CD4-positive, alpha-beta T cell treated with Interleukin-15 for 4 hours (primary cell): ENCODE results near the gene UGT2B11.
A peak's percentile ranks its signal among the peaks of the same experiment; 100 is the strongest.
"Not testable (repeated sequence)": the region's sequence is repeated elsewhere in the genome, so short reads cannot be mapped to it uniquely, and the experiment has no call there.

ENCODE experiments used
- DNase-seq: peaks from one replicate; pipeline ENCODE4 v3.0.0-alpha.2; 2020; ENCODE audit warnings: low spot score

UGT2B11 gene

DNA sequence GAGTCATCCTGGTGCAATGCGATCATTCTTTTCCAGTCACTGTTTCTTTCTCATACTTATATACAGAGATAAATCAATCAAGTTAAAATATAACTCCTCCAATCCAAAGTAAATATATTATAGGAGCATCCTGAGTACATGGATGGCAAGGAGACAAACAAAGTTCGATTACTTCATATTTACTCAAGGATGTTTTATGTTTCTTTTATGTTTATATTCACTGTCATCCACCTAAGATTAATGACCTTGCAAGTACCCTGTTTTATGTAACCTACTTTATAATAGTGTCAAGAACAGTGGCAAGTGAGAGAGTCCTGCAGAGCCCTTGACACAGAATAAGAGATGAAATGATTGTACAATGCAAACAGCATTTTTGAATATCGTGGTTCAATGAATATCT is at the start of gene UGT2B11:
Gene UGT2B11, minus strand, starts transcription at position 33 of the 400 bp plus-strand sequence. Its CDS starts 26 bp downstream, at position 7.
- no peak for DNase-seq

DNA sequence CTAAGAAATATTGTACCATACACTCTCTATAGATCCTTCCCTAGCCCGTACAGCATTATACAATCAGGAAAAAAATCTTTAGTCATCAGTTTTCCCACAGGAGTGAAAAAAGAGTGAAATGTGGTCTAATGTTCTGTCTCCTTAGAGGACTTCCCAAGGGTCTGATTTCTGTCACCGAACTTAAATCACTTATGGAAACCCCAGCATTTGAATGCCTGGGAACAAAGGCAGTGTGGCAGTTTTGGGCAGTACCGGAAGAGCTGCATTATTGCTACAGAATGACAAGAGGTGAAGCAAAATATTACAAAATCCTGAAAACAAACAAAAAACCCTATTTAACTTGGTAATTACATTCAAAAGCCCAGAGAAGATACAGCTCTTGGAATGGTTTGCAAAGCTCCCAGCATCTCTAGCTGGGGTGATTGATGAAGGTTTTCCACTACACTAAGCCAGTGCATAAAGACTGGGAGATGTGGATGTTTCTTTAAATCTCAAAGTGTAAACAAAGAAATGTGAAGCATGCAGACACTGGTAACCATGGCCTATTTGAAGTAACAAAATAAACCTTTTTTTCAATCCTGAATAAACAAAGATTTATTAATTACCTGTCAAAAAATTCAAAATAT is 38.7 kb upstream of the UGT2B11 start:
- DNase-seq = not testable (repeated sequence)

DNA sequence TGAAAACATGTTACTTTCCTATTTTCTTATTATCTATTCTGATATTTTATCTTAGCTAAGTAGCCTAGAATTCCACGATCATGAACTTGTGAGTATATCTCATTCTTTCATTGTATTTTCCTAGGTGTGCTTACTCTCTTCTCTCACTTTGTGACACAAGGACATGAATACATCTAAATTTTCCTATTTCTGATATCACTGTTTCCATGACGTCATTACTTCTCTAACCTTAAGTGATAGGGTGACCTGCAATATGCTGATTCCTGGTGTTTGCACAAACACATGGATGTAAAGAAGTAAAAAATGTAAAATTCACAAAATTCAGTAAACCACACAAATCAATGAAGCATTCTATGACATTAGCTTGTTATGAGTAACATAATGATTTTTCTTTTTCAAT is 36.3 kb upstream of the UGT2B11 start:
- DNase-seq = not testable (repeated sequence)

DNA sequence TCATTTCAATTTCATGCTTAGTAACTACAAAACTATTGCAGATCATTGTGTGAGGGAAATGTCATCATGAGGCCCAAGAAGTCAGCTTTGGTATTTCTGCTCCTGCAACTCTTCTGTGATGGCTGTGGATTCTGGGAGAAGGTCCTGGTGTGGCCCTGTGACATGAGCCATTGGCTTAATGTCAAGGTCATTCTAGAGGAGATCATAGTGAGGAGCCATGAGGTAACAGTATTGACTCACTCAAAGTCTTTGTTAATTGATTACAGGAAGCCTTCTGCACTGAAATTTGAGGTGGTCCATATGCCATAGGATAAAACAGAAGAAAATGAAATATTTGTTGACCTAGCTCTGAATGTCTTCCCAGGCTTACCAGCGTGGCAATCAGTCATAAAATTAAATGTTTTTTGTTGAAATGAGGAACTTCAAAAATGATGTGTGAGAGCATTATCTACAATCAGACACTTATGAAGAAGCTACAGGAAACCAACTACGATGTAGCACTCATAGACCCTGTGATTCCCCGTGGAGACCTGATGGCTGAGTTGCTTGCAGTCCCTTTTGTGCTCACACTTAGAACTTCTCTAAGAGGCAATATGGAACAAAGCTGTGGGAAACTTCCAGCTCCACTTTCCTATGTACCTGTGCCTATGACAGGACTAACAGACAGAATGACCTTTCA is 28.2 kb upstream of the UGT2B11 start:
- not testable (repeated sequence) for DNase-seq

DNA sequence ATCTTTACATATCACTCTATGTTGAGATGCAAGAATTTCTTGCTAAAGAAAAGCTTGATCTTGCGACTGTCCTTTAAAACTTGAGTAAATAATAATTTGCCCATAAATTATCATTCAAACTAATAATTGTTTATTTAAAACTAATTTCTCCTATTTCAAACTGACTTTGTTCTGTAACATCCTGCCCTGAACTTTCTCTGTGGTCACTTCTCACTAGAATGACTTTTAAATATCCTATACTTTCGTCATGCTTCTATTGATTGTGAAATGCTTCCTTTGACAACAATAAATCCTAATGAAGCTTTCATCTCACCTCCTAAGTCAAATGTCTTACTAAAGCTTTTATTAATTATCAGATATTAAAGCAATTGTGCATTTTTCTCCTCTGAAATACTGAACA is 27.2 kb upstream of the UGT2B11 start:
- not testable (repeated sequence) for DNase-seq

DNA sequence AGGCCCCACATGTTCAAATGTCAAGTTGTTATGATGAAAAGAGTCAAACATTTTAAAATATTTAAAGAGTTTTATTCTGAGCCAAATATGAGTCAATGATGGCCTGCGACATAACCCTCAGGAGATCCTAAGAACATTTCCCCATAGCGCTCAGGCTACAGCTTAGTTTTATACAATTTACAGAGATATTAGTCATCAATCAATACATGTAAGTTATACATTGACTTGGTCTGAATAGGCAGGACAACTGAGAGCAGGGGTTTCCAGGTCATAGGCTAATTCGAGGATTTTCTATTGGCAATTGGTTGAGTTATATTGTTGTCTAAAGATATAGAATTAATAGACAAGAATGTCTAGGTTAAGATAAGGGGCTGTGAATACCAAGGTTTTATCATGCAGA is 26.2 kb upstream of the UGT2B11 start:
- DNase-seq = not testable (repeated sequence)

DNA sequence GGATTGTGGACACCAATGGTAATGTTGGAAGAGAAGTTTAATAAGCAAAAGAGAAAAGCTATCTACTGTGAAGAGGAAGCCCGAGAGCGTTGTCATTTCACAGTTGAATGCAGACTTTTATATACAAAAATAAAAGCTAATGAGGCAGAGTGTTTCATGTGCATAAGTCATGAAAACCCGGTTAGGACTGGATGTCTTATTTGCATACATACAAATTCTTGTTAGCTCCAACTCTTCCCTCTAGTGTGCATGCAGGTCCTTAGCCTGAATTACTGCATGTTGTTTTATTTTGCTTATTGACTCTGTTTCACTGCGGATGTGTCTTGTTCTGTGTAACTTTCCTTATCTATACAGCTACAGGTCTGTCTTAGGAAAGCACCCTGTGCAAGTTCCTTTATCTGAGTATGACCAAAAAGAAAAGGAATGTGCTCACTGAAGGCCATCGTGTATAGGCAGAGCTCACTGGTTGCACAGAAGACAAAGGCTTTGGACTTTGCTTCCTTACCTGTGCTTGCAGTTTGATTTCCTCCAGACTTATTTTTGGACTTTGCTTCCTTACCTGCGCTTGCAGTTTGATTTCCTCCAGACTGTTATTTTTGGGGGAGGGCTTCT is 25.1 kb upstream of the UGT2B11 start:
- DNase-seq = no peak

DNA sequence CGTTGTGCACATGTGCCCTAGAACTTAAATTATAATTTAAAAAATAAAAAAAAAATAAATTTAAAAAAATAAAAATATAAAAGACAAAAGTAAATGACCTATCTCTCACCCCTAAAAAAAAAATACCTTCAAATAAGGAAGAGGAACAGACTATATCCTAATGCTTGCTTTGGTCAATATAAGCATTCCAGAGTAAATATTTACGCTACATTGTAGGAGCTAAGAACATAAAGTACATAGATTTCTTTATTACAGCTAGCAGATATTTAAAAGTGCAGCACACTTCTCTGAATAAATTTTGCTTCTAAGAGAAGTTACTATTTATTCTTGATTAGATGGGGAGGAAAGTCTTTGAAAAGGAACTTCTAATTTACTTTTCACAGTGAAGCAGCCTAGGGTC is 24.5 kb upstream of the UGT2B11 start:
- DNase-seq = no peak

DNA sequence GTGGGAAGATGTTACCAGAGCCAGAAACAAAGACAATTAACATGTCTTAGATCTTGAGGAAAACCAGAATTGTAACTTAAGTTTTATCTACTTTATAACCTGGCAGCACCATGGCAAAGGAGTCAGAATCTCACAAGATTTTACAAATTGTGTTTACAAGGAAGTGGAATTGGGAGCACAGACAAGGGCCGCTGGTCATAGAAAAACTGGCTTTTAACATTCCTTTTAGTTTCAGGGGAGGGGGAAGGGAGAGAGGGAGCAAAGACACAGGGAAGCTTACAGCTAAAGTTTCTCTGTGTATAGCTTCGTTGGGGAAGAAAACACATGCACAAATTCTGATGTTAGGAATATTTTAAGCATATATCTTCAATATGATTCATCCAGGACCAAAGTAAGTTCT is 10.3 kb upstream of the UGT2B11 start:
- DNase-seq = no peak

DNA sequence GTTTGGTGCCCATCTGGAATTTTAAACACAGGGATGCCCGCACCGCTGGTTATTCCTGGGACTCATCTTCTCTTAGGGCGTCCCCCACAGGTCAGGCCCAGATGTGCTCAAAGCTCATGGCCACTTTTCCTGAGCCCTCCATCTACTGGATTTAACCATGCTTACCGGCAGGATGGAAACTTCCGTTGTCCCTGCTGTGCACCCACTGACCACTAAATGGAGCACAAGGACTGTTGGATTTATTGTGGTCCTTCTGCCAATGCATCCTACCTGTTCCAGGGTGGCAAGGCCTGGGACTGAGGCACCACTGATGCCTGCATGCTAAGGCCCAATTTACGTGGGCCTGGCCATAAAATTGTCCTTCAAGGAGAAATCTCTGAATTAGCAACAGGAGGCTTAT is 8.7 kb upstream of the UGT2B11 start:
- DNase-seq = not testable (repeated sequence)

DNA sequence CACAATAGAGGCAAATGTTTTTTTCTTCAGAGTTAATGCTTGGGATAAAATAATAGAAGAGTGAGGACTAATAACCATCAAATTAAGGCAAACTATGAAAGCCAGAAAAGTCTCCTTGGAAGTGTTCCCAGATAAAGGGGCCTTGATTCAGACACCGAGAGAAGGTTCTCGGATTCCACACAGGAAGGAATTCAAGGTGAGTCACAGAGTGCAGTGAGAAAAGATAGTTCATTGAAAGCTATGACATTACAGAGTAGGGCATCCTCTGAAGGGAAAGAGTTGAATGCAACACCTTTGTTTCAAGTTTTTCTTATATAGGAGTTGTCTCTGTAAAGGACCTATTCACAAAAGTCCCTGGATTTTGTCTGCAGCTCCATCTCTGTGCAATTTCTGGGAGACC is 3.9 kb upstream of the UGT2B11 start:
- DNase-seq = not testable (repeated sequence)

DNA sequence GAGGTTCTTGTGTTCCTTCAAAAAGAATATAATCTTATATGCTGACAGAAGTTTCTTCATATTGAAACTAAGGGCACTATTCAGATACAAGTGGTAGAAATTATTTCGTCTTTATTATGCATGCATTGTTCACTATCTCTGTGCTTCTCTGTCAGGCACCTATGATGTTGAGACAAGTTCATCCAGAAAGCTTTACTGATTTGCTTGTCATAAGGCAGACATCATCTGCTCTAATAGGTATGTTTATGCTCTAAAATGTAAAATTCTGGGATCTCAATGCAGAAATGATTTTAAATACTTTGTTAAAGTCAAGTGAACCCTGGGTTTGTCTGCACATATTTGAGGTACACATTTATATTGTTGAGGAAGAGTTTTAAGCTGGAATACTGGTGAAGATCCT is 3.6 kb downstream of the UGT2B11 start:
- DNase-seq = no peak

DNA sequence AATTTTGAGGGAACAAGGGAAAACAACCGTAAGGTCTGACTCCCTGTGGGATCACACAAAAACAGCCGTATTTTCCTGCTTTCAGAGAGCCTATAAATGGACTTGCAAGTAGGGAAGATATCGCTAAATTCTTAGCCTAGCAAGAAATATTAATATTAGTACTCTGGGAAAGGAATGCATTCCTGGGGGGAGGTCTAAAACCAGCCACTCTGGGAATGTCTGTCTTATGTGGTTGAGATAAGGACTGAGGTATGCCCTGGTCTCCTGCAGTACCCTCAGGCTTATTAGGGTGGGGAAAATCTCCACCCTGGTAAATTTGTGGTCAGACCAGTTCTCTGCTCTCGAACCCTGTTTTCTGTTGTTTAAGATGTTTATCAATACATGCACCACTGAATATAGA is 16.0 kb downstream of the UGT2B11 start:
- DNase-seq = not testable (repeated sequence)

DNA sequence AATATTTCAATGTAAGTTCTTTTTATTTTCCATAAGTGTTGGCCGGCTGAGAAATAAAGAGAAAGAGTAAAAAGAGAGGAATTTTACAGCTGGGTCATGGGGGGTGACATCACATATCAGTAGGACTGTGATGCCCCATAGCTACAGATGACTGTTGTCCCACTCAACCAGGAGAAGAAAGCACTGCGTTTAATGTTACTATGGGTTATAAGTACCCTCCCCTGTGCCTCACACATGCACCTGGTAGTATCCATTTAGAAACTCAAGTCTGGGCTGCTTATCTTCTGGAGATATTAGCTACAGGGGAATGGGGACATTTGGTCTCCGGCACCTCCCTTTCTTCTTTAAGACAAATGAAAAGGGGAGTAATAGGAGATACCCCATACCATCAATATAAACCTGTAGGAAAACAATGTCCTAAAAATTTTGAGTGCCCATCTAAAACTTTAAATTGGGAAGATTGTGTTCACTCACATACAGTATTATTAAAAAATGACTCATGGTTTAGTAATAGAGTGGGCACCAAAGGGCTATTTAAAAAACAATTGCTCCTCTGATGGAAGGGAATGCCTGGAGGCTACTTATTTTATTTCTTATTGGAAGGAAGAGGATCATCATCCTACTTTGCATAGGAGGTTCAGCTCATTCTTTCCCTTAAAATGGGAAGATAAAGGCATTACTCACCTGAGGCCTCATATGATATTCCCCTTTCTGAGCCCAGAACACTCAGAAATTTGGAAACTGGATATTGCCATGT is 18.2 kb downstream of the UGT2B11 start:
- DNase-seq = no peak

DNA sequence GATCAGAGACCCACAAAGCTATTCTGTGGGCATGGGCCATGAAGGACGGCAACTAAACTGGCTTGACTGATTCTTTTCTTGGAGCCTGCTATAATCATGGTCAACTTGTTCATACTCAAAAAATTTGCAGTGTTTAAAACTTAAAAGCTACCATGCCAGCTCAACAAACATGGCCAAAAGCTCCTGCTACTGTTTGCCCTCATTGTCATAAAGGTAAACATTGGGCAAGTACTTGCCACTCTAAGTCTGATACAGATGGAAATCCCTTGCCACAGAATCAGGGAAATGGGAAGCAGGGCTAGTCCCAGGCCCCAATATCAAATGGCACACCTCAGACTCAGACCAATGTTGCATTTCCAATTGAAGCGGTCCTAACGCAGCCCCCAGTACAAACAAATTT is 20.4 kb downstream of the UGT2B11 start:
- no peak for DNase-seq

DNA sequence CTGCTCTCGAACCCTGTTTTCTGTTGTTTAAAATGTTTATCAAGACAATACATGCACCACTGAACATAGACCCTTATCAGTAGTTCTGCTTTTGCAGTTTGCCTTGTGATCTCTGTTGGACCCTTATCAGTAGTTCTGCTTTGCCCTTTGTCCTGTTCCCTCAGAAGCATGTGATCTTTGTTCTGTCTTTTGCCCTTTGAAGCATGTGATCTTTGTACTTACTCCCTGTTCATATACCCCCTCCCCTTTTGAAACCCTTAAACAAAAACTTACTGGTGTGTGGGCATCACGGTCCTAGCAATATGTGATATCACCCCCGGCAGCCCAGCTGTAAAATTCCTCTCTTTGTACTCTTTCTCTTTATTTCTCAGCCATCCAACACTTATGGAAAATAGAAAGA is 22.6 kb downstream of the UGT2B11 start:
- not testable (repeated sequence) for DNase-seq

DNA sequence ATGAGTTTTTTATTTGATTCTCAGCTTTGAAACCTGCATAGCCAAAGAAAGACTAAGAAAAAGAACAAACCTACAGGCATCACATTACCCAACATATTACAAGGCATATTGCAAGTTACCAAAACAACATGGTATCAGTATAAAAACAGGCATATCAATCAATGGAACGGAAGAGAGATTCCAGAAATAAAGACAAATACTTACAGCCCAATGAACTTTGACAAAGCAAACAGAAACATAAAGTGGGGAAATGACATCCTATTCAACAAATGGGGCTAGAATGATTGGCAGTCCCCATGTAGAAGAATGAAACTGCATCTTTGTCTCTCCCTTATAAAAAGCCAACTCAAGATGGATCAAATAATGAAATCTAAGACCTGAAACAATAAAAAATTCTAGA is 23.9 kb downstream of the UGT2B11 start:
- DNase-seq = not testable (repeated sequence)

DNA sequence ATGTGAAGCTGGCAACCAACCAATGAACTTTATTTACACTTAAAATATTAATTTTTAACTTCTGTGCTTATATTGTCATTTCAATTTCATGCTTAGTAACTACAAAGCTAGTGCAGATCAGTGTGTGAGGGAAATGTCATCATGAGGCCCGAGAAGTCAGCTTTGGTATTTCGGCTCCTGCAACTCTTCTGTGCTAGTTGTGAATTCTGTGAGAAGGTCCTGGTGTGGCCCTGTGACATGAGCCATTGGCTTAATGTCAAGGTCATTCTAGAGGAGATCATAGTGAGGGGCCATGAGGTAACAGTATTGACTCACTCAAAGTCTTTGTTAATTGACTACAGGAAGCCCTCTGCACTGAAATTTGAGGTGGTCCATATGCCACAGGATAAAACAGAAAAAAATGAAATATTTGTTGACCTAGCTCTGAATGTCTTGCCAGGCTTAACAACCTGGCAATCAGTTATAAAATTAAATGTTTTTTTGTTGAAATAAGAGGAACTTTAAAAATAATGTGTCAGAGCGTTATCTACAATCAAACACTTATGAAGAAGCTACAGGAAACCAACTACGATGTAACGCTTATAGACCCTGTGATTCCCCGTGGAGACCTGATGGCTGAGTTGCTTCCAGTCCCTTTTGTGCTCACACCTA is 32.9 kb downstream of the UGT2B11 start:
- not testable (repeated sequence) for DNase-seq

DNA sequence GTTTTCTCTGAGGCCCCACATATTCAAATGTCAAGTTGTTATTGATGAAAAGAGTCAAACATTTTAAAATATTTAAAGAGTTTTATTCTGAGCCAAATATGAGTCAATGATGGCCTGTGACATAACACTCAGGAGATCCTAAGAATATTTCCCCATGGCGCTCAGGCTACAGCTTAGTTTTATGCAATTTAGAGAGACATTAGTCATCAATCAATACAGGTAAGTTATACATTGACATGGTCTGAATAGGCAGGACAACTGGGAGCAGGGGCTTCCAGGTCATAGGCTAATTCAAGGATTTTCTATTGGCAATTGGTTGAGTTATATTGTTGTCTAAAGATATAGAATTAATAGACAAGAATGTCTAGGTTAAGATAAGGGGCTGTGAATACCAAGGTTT is 34.7 kb downstream of the UGT2B11 start:
- not testable (repeated sequence) for DNase-seq

DNA sequence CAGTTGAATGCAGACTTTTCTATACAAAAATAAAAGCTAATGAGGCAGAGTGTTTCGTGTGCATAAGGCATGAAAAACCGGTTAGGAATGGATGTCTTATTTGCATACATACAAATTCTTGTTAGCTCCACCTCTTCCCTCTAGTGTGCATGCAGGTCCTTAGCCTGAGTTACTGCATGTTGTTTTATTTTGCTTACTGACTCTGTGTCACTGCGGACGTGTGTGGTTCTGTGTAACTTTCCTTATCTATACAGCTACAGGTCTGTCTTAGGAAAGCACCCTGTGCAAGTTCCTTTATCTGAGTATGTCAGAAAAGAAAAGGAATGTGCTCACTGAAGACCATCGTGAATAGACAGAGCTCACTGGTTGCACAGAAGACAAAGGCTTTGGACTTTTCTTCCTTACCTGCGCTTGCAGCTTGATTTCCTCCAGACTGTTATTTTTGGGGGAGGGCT is 35.8 kb downstream of the UGT2B11 start:
- DNase-seq = not testable (repeated sequence)

DNA sequence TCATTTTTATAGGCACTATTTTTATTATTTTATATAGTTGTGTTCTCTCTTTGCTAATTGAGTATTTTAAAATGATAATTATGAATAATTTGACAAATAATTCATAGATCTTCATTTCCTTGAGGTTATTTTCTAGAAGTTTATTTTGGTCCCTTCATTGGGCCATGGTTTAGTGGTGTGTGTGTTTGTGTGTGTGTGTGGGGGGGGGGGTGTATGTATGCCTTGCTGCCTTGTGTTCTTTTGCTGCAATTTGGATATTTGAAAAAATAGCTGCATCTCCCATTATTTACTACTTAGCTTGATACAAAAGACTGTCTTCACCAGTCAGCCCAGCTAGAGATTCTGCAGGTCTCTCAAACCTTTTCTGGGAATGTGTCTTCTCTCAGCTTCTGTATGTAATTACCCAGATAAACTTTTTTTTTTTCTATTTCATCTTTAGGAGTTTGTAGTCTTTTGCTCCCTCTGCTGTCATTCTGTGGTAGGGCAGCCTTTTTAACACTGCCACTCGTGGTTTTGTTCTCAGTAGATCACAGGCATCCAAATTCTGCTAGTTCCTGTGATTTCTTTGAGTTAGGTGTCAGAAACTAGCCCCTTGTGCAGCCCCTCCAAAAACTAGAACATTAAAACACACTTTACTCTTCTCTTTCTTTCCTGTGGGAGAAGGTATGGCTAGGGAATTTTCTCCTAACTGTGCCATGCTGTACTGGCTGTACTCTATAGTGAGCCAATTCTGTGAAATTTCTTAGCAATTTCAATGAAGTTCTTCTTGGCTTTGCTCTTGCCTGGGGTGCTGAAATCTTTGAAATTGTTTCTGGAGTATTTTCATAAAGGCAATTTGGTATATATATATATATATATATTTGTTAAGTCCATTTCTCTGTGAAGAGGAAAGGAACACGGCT is 44.1 kb downstream of the UGT2B11 start:
- peak; percentile 4 for DNase-seq
